Measurements from ENCODE around the gene RCSD1. TPM values are rescaled to one million over a fixed set of nuclear protein-coding genes. Genes with fewer than 3 reads are reported as not detected.
"Not testable (repeated sequence)": the region's sequence is repeated elsewhere in the genome, so short reads cannot be mapped to it uniquely, and the experiment has no call there.

RCSD1 gene, protein sequence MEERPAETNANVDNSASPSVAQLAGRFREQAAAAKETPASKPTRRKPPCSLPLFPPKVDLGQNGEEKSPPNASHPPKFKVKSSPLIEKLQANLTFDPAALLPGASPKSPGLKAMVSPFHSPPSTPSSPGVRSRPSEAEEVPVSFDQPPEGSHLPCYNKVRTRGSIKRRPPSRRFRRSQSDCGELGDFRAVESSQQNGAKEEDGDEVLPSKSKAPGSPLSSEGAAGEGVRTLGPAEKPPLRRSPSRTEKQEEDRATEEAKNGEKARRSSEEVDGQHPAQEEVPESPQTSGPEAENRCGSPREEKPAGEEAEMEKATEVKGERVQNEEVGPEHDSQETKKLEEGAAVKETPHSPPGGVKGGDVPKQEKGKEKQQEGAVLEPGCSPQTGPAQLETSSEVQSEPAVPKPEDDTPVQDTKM
- 0.32 TPM for polyA plus RNA-seq (2013, experiment 1 of 2; ENCODE audit: insufficient read length)
- polyA plus RNA-seq (2013, experiment 2 of 2; ENCODE audit: insufficient read length) = 0.27 TPM

GRCh38 chr1:167629681-167630567, at the start of gene RCSD1:
Gene RCSD1 (plus strand): TSS chr1:167630232. CDS start chr1:167630424, 192 bp downstream.
- DNase-seq = no peak

GRCh38 chr1:167582064-167582463, 48.0 kb upstream of the RCSD1 start:
- no peak for DNase-seq

- no peak for DNase-seq
Observed at GRCh38 chr1:167582722-167583121, 47.3 kb upstream of the RCSD1 start.

DNA sequence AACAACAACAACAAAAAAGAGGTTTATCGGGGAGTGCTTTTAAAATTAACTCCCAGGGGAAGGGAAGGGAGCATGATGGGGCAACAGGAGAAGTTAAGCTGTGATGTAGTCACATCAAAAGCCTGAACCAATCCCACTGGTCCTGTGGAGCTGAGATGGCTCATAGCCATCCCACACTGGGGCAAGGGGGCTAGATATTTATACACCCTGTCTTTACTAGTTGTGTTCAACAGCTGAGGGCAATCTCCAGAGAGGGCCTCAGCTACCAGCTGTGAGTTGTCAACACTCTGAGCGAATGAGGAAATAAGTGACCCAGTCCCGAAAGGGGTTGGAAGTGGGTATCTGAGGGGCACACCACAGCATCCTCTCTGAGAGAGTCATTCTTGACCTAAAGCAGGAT, 45.5 kb upstream of the RCSD1 start:
- DNase-seq = no peak

DNA sequence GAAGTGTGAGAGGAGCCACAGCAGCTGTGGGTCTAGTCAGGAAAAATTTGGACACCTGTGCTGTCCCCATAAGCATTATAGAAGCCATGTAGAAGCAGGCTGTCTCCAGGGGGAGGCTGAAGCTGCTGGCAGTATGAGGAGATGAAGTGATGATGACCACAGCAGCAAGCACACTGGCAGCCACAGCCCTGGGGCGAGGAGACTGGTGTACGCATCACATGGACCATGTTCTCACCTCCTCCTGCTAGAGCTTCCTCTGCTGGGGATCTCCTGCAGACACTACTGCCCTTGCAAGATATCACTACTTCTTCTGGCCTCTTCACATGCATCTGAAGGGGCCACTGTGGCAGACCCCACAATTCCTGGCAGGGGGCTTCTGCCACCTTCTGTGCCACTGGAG, 42.7 kb upstream of the RCSD1 start:
- DNase-seq = no peak

DNA sequence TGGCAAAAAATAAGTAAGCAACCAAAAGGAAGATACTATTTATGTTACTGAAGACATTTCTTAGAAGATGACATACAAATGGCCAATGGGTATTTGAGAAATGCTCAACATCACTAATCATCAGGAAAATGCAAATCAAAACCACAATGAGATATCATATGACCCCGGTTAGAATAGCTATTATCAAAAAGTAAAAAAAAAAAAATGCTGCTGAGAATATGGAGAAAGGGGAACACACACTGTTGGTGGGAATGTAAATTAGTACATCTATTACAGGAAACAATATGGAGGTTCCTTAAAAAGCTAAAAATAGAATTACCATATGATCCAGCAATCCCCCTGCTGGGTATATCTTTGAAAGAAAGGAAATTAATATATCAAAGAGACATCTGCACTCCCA, 42.2 kb upstream of the RCSD1 start:
- no peak for DNase-seq

- DNase-seq = no peak
Observed at GRCh38 chr1:167588361-167588760, 41.7 kb upstream of the RCSD1 start.

DNA sequence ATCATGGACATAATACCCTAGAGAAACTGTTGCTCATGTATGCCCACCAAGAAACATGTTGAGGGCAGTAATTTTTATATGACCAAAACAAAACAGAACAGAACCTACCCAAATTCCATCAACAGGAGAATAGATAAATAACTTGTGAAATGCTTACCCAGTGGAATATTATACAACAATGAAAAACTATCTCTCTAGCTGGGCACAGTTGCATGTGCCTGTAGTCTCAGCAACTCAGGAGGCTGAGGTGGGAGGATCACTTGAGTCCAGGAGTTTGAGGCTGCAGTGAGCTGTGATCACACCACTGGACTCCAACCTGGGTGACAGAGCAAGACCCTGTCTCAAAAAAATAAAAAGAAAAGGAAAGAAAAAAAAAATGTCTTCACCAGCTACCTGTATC, 37.6 kb upstream of the RCSD1 start:
- DNase-seq = no peak

GRCh38 chr1:167593860-167594259, 36.2 kb upstream of the RCSD1 start:
- no peak for DNase-seq

DNA sequence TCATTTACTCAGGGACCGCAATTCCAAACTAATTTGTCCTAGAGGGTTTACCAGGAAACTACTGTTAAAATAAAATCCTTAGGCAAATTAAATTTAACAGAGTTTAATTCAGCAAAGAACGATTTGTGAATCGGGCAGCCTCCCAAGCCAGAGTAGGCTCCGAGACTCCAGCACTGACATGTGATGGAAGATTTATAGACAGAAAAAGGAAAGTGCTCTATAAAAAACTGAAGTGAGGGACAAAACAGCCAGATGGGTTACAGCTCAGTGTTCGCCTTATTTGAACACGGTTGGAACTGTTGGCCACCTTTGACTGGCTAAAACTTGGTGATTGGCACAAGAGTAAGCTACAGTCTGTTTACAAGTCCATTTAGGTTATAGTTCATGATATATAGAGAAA, 35.2 kb upstream of the RCSD1 start:
- DNase-seq = no peak

DNA sequence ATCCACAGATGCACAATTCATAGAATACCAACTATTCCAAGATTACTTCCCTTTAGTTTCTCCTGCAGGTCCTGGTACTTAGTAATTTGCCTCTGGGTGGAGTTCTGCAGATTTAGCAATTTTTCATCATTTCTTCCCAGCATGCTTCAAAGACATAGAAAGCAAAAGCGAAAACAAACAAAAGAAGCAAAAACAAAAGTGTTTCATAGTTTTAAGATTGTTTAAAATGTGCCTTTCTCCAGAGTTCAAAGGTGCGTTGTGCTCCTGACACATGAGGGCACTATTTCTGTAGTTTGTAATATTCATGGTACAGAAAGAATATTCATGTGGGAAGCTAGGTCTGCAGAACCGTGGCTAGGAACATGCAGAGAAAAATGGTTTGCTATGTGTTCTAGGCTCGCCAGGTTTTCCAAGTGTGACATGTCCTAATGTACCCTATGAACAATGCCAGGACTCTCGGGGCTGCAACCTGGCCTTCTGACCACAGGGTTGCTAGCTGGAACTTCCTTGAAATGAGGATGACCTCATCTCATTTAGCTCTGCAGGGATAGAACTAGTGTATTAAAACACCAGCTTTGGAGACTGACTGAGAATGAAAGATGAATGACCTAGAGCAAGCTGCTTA, 30.0 kb upstream of the RCSD1 start:
- DNase-seq = peak; percentile 40

- DNase-seq = peak; percentile 10
Observed at GRCh38 chr1:167601442-167602383, 28.3 kb upstream of the RCSD1 start.

DNA sequence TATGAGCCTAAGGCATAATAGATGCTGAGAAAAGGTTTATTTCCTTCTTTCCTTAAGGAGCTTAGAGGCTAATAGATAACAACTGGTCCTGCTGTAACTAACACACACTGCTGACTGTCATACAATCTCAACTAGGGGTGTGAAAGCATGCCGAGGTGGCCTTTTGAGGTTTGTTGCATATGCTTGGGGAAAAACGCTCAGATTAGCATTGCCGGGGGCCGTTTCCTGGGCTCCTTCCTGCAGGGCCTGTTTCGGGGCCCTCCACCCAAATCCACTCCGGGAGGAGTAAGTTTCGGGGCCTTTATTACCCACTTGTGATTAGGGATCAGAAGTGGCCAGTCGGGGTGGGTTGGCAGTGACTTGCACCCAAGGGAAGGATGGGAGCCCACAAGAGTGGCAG, 27.2 kb upstream of the RCSD1 start:
- no peak for DNase-seq

GRCh38 chr1:167605576-167605975, 24.5 kb upstream of the RCSD1 start:
- DNase-seq = no peak

DNA sequence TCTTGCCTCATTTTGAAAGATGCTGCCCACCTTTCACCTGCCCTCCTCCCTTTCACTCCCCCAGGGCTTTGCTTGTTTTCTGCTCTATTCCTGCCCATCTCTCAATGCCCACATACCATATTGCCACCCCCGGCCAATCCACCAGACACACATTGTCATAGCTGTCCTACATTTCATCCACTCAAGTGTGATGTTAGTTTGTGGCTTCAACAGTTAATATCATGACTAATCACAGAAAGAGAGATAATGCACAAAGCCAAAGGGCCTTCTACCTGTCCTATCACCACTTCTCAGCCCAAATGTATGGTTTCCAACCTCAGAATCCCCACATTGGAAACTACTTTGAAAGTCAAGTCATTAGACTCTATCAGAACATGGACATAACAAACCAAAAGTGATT, 18.0 kb upstream of the RCSD1 start:
- no peak for DNase-seq

DNA sequence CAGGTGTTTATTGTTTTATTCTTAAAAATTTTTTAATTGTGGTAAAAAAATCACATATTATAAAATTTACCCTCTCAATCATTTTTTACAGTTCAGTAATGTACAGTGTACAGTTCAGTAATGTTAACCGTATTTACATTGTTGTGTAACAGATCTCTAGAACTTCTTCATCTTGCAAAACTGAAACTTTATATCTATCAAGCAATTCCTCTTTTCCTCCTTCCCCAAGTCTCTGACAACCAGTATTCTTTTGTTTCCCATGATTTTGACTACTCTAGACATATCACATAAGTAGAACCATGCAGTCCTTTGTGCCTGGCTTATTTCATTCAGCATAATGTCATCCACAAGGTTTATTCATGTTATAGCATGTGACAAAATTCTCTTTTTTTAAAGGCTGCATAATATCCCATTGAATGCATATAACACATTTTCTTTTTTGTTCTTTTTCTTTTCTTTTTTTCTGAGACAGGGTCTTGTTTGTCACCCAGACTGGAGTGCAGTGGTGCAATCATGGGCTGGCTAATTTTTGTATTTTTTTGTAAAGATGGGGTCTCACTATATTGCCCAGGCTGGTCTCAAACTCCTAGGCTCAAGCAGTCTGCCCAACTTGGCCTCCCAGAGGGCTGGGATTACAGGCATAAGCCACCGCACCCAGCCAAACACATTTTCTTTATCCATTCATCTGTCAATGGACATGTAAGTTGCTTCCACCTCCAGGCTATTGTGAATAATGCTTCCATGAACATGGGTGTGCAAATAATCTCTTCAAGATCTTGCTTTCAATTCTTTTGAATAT, 17.2 kb upstream of the RCSD1 start:
- DNase-seq = no peak

- DNase-seq = not testable (repeated sequence)
Observed at GRCh38 chr1:167613984-167614383, 16.0 kb upstream of the RCSD1 start.

DNA sequence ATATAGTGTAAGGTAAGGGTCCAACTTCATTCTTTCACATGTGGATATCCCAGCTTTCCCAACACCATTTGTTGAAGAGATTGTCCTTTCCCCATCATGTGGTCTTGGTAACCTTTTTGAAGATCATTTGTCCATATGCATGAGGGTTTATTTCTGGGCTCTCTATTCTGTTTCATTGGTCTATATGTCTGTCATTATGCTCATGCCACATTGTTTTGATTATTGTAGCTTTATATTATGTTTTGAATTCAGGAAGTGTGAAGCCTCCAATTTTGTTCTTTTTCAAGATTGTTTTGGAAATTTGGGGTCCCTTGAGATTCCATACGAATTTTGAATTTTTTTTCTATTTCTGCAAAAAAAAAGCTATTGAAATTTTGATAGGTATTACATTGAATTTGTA, 15.2 kb upstream of the RCSD1 start:
- DNase-seq = no peak

DNA sequence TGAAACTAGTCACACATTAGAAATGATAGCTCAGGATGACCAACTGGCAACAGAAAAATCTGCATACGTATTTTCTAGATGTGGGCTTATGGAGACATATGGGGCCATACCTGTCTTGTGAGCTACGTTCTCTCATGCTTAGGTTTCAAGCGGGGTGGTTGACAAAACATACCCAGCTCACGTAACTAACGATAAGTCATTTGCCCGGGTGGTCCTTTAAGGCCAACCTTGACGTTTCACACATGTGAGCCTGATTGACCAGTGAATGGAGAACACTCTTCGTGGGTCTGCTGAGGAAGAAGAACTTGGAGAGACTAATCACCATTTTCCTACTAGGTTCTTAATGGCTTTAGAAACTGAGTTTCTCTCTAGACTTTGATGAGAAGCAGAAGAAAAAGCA, 13.5 kb upstream of the RCSD1 start:
- no peak for DNase-seq

GRCh38 chr1:167617153-167618147, 12.6 kb upstream of the RCSD1 start:
- DNase-seq = peak; percentile 51
